Stomach (tissue), 19 donors: ENCODE measurements around the gene CREM. TPM values are rescaled to one million over a fixed set of nuclear protein-coding genes. Genes with fewer than 3 reads are reported as not detected.
"Not testable (repeated sequence)": the region's sequence is repeated elsewhere in the genome, so short reads cannot be mapped to it uniquely, and the experiment has no call there.

ENCODE experiments used
- DNase-seq, 2 donors: peaks; one replicate each; pipeline versions ENCODE4 v3.0.0 to v3.0.0-alpha.2; 2013 to 2019
- H3K27ac ChIP-seq, 5 donors: fragments of 200-600 bp in 4 of 5; sonication (generic) in 4 of 5; one replicate each; pipeline ENCODE4 v1.5.1; 2013 to 2019; ENCODE audit warnings: mild to moderate bottlenecking in 1 of 5, moderate library complexity in 1 of 5
- H3K27me3 ChIP-seq, 3 donors: fragments of 200-600 bp; sonication (generic); one replicate each; pipeline ENCODE4 v1.5.1; 2017 to 2019; ENCODE audit warnings: mixed run types in 1 of 3
- H3K36me3 ChIP-seq, 4 donors: fragments of 200-600 bp; sonication (generic); 1 replicate in 3 of 4; 2 replicates in 1 of 4; pipeline ENCODE4 v1.5.1; 2016 to 2019
- H3K4me1 ChIP-seq, 4 donors: fragments of 200-600 bp; sonication (generic); one replicate each; pipeline ENCODE4 v1.5.1; 2016 to 2019
- H3K4me3 ChIP-seq, 4 donors: fragments of 200-600 bp; sonication (generic) in 3 of 4; one replicate each; pipeline ENCODE4 v1.5.1; 2016 to 2019; ENCODE audit warnings: mild to moderate bottlenecking in 1 of 4
- H3K9me3 ChIP-seq, 4 donors: fragments of 200-600 bp; sonication (generic); one replicate each; pipeline ENCODE4 v1.5.1; 2016 to 2019
- EP300 ChIP-seq: sonication (generic); formaldehyde crosslinking; IDR thresholded peaks from one replicate; pipeline ENCODE4 v1.6.1; 2017; ENCODE audit warnings: antibody characterized with exemption
- POLR2A ChIP-seq, 4 donors: fragments of 450-650 bp; IDR thresholded peaks; one replicate each; pipeline ENCODE4 v1.6.1; 2016; ENCODE audit warnings: antibody characterized with exemption in 4 of 4, control low read depth in 2 of 4, mild to moderate bottlenecking in 1 of 4, moderate library complexity in 1 of 4
- POLR2AphosphoS5 ChIP-seq, 3 donors: sonication (generic); formaldehyde crosslinking; IDR thresholded peaks; one replicate each; pipeline ENCODE4 v1.6.1; 2016; ENCODE audit warnings: antibody characterized with exemption in 3 of 3
- WGBS, 5 donors: extraction: QIAGEN DNeasy Blood & Tissue Kit in 3 of 5; methylation state at CpG; one replicate each; pipeline versions ENCODE4 v1.1.5 to v1.1.7; 2013 to 2018; 5-methylcytosine and 5-hydroxymethylcytosine counted together
- intact Hi-C: fragments of 100-400 bp; cut with DNase I; formaldehyde crosslinking; loops from one replicate; pipeline ENCODE4 v1.15.1; 2023; ENCODE audit warnings: low total_unique reads
- long read RNA-seq, 10 donors: transcript quantifications; one replicate each; lab custom pipeline, GENCODE V29; 2026
- polyA plus RNA-seq, 3 donors: library from polyadenylated mRNA; stranded (reverse); fragments of 200-250 nt; gene quantifications; one replicate each; pipeline ENCODE4 v1.2.3, GENCODE V29; 2013
- total RNA-seq, 5 donors: library from RNA; depleted of rRNA; stranded (reverse); fragments of >200 nt; gene quantifications; one replicate each; pipeline versions ENCODE4 v1.1.0 to v1.2.3, GENCODE V29; 2014 to 2016
- TF ChIP-seq, protein P1 (sequence below), 7 experiments: fragments of 450-650 bp in 4 of 7; fragments of 200-600 bp in 3 of 7; sonication (generic) in 3 of 7; IDR thresholded peaks; one replicate each; pipeline ENCODE4 v1.5.1; 2016 to 2019; ENCODE audit warnings: antibody characterized with exemption in 7 of 7, control low read depth in 2 of 7, mild to moderate bottlenecking in 1 of 7
- donor health status: healthy with polysubstance abuse.
- donor health status: Bipolar disorder and iron deficiency.
- donor health status: healthy.

The CREM gene
- 10 to 100 TPM in 4 of 5 donors, 1 to 10 TPM in 1; 9.6 to 53.9 (median 18.7) TPM for total RNA-seq
- 10 to 100 TPM; 23.9 to 67.8 (median 41.5) TPM for polyA plus RNA-seq
- long read RNA-seq, donor 1, partial matches to known transcripts, result 0 of 6 reads
- long read RNA-seq, donor 1, other reads (novel, unspliced or antisense), result 0 of 6 reads
- long read RNA-seq, donor 2, partial matches to known transcripts, result 0 of 7 reads
- long read RNA-seq, donor 2, other reads (novel, unspliced or antisense), result 0 of 7 reads
- long read RNA-seq, donor 3, partial matches to known transcripts, result 0 of 5 reads
- long read RNA-seq, donor 3, other reads (novel, unspliced or antisense), result 0 of 5 reads
- long read RNA-seq, donor 4, partial matches to known transcripts, result 0 of 4 reads
- long read RNA-seq, donor 4, other reads (novel, unspliced or antisense), result 0 of 4 reads
- long read RNA-seq, donor 5, partial matches to known transcripts, result 0 of 12 reads
- long read RNA-seq, donor 5, other reads (novel, unspliced or antisense), result 0 of 12 reads
- long read RNA-seq, donor 6, partial matches to known transcripts, result 0 of 16 reads
- long read RNA-seq, donor 6, other reads (novel, unspliced or antisense), result 0 of 16 reads
- long read RNA-seq, donor 7, partial matches to known transcripts, result 0 of 10 reads
- long read RNA-seq, donor 7, other reads (novel, unspliced or antisense), result 0 of 10 reads
- long read RNA-seq, donor 8, partial matches to known transcripts, result 0 of 7 reads
- long read RNA-seq, donor 8, other reads (novel, unspliced or antisense), result 0 of 7 reads
- long read RNA-seq, donor 9, partial matches to known transcripts, result 0 of 19 reads
- long read RNA-seq, donor 9, other reads (novel, unspliced or antisense), result 0 of 19 reads
- long read RNA-seq, donor 10, partial matches to known transcripts, result 0 of 3 reads
- long read RNA-seq, donor 10, other reads (novel, unspliced or antisense), result 0 of 3 reads

DNA sequence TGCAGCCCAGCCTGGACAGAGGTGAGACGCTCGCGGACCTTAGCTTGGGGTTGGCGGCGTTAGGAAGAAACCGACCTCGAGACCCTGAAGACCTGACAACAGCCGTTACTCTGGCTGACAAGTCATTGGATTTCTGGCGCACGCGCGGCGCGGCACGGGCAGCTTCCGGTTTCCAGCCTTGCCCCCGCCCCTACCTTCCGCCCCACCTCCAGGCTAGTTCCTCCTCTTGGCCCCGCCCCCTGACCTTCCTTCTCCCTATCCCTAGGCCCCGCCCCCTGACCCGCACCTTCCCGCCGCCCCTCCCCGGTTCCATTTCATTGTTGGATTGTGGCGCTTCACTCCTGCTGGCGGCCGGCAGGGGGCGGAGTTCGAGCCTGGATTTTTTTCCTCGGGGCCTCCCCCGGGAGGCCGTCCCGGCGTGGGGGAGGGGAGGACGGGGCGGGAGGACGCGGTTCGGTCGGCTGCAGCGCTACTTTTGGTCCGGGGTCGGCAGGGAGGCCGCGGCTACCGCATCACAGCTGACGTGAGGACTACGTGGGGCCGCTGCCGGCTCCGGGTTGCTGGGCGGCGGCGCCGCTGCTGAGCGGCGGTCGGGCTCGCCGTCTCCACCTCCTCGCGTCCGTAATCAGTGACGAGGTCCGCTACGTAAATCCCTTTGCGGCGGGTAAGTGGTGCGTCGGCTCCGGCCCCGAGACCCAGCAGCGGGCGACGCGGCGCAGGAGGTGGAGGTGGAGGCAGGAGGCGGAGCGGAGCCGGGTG is at the start of gene CREM:
TSS of gene CREM (plus strand) at position 317 of the 759 bp plus-strand sequence. CDS start 10,990 bp downstream, outside the sequence.
- no peaks in the 10 kb centered on the region for H3K27me3 ChIP-seq
- TF ChIP-seq EP300, result peak; percentile 88
- TF ChIP-seq, protein P1, sequence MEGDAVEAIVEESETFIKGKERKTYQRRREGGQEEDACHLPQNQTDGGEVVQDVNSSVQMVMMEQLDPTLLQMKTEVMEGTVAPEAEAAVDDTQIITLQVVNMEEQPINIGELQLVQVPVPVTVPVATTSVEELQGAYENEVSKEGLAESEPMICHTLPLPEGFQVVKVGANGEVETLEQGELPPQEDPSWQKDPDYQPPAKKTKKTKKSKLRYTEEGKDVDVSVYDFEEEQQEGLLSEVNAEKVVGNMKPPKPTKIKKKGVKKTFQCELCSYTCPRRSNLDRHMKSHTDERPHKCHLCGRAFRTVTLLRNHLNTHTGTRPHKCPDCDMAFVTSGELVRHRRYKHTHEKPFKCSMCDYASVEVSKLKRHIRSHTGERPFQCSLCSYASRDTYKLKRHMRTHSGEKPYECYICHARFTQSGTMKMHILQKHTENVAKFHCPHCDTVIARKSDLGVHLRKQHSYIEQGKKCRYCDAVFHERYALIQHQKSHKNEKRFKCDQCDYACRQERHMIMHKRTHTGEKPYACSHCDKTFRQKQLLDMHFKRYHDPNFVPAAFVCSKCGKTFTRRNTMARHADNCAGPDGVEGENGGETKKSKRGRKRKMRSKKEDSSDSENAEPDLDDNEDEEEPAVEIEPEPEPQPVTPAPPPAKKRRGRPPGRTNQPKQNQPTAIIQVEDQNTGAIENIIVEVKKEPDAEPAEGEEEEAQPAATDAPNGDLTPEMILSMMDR (IDR thresholded peaks at IDR 0.05), result peak in 5 of 7 experiments; percentile 86 to 96 (median 93)
- peak; percentile 100 for TF ChIP-seq POLR2AphosphoS5 (IDR thresholded peaks at IDR 0.05)
- TF ChIP-seq POLR2A (IDR thresholded peaks at IDR 0.05), result peak in 2 of 4 donors; percentile 92 to 93
- no peaks in the 10 kb centered on the region for H3K36me3 ChIP-seq
- H3K4me3 ChIP-seq, result peak within 1 kb of the TSS; percentile 45 to 88 (median 65)
- peak within 1 kb of the TSS; percentile 99 to 100 (median 99) for H3K27ac ChIP-seq
- peaks cover 10 to 45% (median 30%) of the 10 kb centered on the region in 4 donors for H3K4me1 ChIP-seq
- no peaks in the 10 kb centered on the region for H3K9me3 ChIP-seq
- intact Hi-C loops, result no loop called here
- peak; percentile 99 to 100 for DNase-seq
- WGBS, 5 donors, result 0 to 3% (median 1%) methylated on average over 26 to 80 of the region's 80 CpGs

DNA sequence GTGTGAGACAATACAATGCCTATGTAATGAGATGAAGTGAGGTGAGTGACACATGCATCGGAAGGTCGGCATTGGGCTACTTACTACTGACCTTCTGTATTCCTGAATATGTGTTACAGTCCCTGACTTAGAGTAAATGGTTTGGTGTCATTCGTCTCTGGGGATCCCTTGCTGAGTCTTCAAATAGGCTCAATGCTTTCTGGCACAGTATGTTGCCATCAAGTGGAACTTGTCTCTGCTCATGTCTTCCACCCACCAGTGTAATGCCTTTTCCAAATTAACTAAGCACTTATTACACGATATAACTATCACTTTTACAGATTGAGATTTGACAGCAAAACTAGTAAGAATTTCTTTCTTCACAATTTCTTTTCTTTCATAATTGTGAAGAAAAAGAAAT is 47.4 kb upstream of the CREM start:
- 94 to 97% (median 97%) methylated on average over 4 of the region's 4 CpGs for WGBS, 5 donors
- intact Hi-C loops, result no loop called here
- Histone ChIP-seq H3K27ac (no peak overlapping the region), H3K27me3 (no peaks in the 10 kb centered on the region), H3K4me3 (no peak overlapping the region), H3K36me3 (peaks cover 0 to 21% (median 6%) of the 10 kb centered on the region in 4 donors), H3K4me1 (peaks cover 0 to 8% (median 3%) of the 10 kb centered on the region in 4 donors), H3K9me3 (peaks cover 0 to 7% (median 0%) of the 10 kb centered on the region in 4 donors)
- DNase-seq, result no peak
- TF ChIP-seq POLR2A (IDR thresholded peaks at IDR 0.05), result no peak
- no peak for TF ChIP-seq POLR2AphosphoS5 (IDR thresholded peaks at IDR 0.05)
- TF ChIP-seq EP300, result no peak
- TF ChIP-seq, protein P1 (IDR thresholded peaks at IDR 0.05), result no peak

DNA sequence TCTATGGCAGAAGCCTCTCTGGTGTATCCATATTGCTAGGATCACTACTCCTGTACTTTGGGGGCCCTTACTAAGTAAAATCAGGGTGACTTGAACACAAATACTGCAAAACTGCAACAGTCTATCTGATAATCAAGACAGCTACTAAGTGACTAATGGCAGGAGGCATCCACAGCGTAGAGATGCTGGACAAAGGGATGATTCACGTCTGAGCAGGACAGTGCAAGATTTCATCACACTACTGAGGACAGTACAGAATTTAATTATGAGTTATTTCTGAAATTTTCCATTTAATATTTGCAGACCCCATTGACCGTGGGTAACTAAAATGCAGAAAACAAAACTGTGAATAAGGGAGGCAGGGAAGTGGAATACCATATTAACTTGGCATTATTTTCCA is 46.9 kb upstream of the CREM start:
- H3K36me3 ChIP-seq, result peaks cover 0 to 21% (median 6%) of the 10 kb centered on the region in 4 donors
- no peaks in the 10 kb centered on the region for H3K27me3 ChIP-seq
- H3K27ac ChIP-seq, result no peak overlapping the region
- WGBS, 5 donors, result 76 to 90% (median 88%) methylated on average over 3 of the region's 3 CpGs
- peaks cover 0 to 13% (median 4%) of the 10 kb centered on the region in 4 donors for H3K4me1 ChIP-seq
- intact Hi-C loops, result no loop called here
- DNase-seq, result no peak
- TF ChIP-seq POLR2AphosphoS5 (IDR thresholded peaks at IDR 0.05) (no peak), POLR2A (IDR thresholded peaks at IDR 0.05) (no peak), EP300 (no peak)
- TF ChIP-seq, protein P1 (IDR thresholded peaks at IDR 0.05), result no peak
- no peak overlapping the region for H3K4me3 ChIP-seq
- peaks cover 0 to 7% (median 0%) of the 10 kb centered on the region in 4 donors for H3K9me3 ChIP-seq

DNA sequence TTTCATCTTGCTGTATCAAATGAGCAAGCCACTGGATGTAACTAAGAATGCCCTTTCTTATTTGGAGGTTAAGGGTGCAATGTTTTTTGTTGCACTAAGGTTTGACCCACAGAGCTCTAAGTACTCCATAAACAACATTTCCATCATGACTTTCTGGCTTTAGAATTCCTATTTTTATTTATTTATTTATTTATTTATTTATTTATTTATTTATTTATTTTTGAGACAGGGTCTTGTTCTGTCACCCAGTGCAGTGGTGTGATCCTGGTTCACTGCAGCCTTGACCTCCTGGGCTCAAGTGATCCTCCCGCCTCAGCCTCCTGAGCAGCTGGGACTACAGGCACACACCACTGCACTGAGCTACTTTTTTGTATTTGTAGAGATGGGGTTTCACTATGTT is 46.4 kb upstream of the CREM start:
- H3K36me3 ChIP-seq, result peaks cover 0 to 21% (median 6%) of the 10 kb centered on the region in 4 donors
- H3K4me3 ChIP-seq, intact Hi-C loops, DNase-seq, H3K27ac ChIP-seq, H3K9me3 ChIP-seq, H3K27me3 ChIP-seq: not testable (repeated sequence)
- peaks cover 3 to 18% (median 8%) of the 10 kb centered on the region in 4 donors for H3K4me1 ChIP-seq
- 94 to 100% (median 96%) methylated on average over 1 of the region's 1 CpG for WGBS, 5 donors
